ENCODE data around the gene PWWP2B.

PWWP2B gene

GRCh38 chr10:132397036-132397541 is at the start of gene PWWP2B:
TSS of gene PWWP2B (plus strand) at chr10:132397200. CDS start at chr10:132397227, 27 bp downstream.
- H3K4me3 ChIP-seq (replicated peaks; ENCODE audit: low read depth, low read length), result peak within 1 kb of the TSS; percentile 64
- TF ChIP-seq CTCF (IDR thresholded peaks at IDR 0.05; ENCODE audit: low read length, missing control alignments), result no peak
- peak; percentile 23 for DNase-seq (ENCODE audit: low read depth)

GRCh38 chr10:132347211-132347930 is 49.6 kb upstream of the PWWP2B start:
- no peak for TF ChIP-seq CTCF (IDR thresholded peaks at IDR 0.05; ENCODE audit: low read length, missing control alignments)
- DNase-seq (ENCODE audit: low read depth), result no peak

GRCh38 chr10:132347931-132348267 is 49.1 kb upstream of the PWWP2B start:
- TF ChIP-seq CTCF (IDR thresholded peaks at IDR 0.05; ENCODE audit: low read length, missing control alignments), result no peak
- no peak overlapping the region for H3K4me3 ChIP-seq (replicated peaks; ENCODE audit: low read depth, low read length)
- no peak for DNase-seq (ENCODE audit: low read depth)

More at GRCh38 chr10:132347211-132347930, 49.6 kb upstream of the PWWP2B start:
- no peak overlapping the region for H3K4me3 ChIP-seq (replicated peaks; ENCODE audit: low read depth, low read length)

GRCh38 chr10:132349766-132350165 is 47.2 kb upstream of the PWWP2B start:
- no peak for TF ChIP-seq CTCF (IDR thresholded peaks at IDR 0.05; ENCODE audit: low read length, missing control alignments)
- no peak for DNase-seq (ENCODE audit: low read depth)
- no peak overlapping the region for H3K4me3 ChIP-seq (replicated peaks; ENCODE audit: low read depth, low read length)

- DNase-seq (ENCODE audit: low read depth), result no peak
- TF ChIP-seq CTCF (IDR thresholded peaks at IDR 0.05; ENCODE audit: low read length, missing control alignments), result no peak
- H3K4me3 ChIP-seq (replicated peaks; ENCODE audit: low read depth, low read length), result no peak overlapping the region
These were observed 46.6 kb upstream of the PWWP2B start for GRCh38 chr10:132350391-132350790.

- H3K4me3 ChIP-seq (replicated peaks; ENCODE audit: low read depth, low read length), result no peak overlapping the region
- TF ChIP-seq CTCF (IDR thresholded peaks at IDR 0.05; ENCODE audit: low read length, missing control alignments), result no peak
- no peak for DNase-seq (ENCODE audit: low read depth)
These were observed 46.1 kb upstream of the PWWP2B start for GRCh38 chr10:132350946-132351345.

GRCh38 chr10:132351611-132352010 is 45.4 kb upstream of the PWWP2B start:
- DNase-seq (ENCODE audit: low read depth), result no peak
- TF ChIP-seq CTCF (IDR thresholded peaks at IDR 0.05; ENCODE audit: low read length, missing control alignments), result no peak
- no peak overlapping the region for H3K4me3 ChIP-seq (replicated peaks; ENCODE audit: low read depth, low read length)

All from fibroblast of pulmonary artery (primary cell).